ENCODE measurements around the gene ARIH2.

ARIH2 gene

DNA sequence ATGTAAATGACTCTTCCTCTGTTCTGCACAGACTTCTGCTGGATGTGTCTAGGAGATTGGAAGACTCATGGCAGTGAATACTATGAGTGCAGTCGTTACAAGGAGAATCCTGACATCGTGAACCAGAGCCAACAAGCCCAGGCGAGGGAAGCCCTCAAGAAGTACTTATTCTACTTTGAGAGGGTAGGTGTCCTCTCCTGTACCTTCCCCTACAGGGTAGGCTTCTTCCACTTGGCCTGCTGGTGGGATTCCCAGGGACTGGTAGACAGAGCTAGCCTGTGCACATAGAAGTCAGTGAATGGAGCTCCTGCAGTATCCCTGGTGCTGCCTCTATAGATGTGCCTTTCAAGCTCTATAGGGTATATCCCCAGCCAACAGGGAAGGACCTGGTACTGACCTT, 60.8 kb downstream of the ARIH2 start:
- no peak for DNase-seq

- no peak for DNase-seq
These were observed 61.7 kb downstream of the ARIH2 start for GRCh38 chr3:48980295-48980694.

GRCh38 chr3:48982016-48982415, 63.4 kb downstream of the ARIH2 start:
- DNase-seq = no peak

- no peak for DNase-seq
These were observed 64.0 kb downstream of the ARIH2 start for GRCh38 chr3:48982686-48983085.

- DNase-seq = no peak
These were observed 64.5 kb downstream of the ARIH2 start for GRCh38 chr3:48983096-48983495.

GRCh38 chr3:48984663-48985062, 66.0 kb downstream of the ARIH2 start:
- no peak for DNase-seq

- DNase-seq = no peak
These were observed 67.3 kb downstream of the ARIH2 start for GRCh38 chr3:48985831-48986376.

DNA sequence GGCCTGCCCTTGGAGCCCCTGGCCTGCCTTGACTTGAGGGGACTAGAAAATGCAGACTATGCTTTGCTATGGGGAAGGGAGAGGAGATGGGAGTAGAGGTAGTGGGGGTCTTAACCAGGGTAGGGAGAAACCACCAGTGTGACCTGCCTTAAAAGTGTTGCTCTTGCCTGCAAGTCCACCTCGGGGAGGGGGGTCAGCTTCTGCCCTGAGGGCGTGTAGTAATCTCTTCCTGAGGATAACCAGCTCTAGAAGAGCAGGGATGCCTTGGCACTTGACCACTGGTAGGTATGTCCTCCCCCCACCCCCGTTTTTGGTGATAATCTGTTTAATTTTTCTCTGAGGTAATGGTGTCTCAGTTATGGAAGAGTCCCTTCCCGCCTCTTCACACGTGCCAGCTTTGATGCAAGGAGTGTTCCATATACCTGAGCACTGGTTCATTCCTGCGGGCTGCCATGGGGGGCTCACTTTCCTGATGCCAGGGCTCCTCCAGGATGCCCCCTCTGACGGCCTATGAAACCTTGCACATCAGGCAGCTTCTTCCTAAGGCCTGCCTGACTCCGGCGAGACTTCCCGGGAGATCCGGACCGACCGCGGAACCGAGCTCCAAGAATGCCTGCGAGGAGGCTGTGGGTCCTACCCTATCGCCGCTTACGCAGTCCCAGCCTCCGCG, 70.6 kb downstream of the ARIH2 start:
- DNase-seq = no peak

DNA sequence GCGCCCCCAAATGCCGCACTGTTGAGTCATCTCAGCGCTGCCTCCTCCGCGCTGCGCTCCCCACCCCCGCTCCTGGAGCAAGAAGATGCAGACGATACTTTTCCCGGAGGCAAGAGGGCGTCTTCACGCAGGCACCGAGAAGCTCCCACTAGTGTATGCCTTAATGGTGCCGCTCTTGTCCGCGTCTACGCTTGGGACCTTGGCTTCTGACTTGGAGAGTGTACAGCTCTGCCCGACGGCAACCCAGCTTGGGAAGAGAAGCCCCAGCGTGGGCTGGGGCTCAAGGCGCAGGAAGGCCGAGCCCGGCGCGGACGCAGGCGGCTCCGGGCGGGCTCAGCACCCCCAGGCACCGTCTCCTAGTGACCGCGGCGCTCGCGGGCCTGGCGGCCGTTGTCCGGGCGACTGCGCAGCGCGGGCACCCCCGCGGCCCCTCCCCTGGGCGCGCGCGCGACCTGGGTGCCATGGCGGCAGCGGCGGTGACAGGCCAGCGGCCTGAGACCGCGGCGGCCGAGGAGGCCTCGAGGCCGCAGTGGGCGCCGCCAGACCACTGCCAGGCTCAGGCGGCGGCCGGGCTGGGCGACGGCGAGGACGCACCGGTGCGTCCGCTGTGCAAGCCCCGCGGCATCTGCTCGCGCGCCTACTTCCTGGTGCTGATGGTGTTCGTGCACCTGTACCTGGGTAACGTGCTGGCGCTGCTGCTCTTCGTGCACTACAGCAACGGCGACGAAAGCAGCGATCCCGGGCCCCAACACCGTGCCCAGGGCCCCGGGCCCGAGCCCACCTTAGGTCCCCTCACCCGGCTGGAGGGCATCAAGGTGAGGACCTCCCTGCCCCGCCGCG, 71.4 kb downstream of the ARIH2 start, which contains the start of gene P4HTM:
TSS of gene P4HTM (plus strand) at position 446 of the 840 bp plus-strand sequence. CDS start at position 462, 16 bp downstream.
- peak; percentile 76 for DNase-seq

DNA sequence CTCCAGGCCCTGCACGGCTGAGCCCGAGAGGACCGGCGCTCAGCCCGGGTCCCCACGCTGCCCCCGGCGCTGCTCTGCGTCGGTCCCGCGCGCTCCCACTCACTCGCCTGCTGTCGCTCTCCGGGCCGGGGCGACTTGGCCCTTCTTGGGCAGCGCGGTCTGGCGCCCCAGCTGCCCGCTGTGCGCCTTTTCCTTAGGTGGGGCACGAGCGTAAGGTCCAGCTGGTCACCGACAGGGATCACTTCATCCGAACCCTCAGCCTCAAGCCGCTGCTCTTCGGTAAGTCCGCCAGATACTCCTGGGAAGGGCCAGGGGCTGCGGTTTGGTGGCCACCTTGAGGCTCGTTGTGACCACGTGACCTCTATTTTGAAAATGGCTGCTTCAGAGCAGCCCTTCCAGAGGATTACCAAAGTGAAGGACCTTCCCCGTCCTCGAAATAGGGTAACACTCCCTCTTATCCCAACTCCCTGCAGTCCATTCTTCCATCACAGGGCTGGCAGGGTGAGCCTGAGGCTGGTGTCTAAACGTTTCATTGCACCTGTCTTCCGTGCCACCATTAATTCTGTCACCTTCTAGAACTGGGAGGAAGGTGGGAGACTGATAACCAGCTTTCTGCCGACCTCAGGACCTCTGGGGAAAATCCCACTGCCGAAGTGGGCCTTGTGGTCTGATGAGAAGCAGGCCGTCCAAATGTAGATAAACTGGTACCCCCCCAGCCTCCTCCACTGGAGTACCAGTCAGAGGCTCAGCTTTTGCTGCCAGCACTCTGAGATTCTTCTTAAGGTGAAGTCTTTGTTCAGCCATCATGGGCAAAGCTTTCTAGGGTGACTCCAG, 72.2 kb downstream of the ARIH2 start:
- no peak for DNase-seq

- DNase-seq = no peak
These were observed 73.4 kb downstream of the ARIH2 start for GRCh38 chr3:48991851-48992545.

- no peak for DNase-seq
These were observed 75.2 kb downstream of the ARIH2 start for GRCh38 chr3:48993834-48994233.

- no peak for DNase-seq
These were observed 78.0 kb downstream of the ARIH2 start for GRCh38 chr3:48996640-48997039.

DNA sequence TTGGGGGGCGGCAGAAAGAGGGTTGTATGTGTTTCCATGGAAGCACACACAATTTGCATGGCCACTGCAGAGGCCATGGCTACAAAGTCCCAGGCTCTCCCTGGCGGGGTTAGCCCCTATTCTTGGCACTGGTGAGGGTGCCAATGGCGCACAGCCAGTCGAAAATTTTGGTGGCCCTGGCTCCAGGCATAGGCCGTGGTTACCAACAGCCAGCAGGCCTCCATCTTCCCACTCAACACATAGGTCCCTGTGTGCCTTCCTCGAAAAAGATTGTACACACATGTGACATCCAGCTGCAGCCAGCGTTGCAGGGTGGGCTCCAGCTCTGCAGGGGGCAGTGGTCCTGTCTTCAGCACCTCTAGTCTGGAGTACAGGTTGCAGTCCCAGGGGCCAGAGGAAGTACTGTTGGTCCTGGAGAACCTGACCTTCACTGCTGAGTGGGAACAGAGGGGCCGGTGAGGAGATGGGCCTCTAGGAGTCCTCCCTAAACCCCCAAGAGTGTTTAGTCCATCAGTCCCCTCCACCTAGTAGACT, 78.5 kb downstream of the ARIH2 start:
- no peak for DNase-seq

GRCh38 chr3:48997714-48998637, 79.3 kb downstream of the ARIH2 start:
- no peak for DNase-seq

DNA sequence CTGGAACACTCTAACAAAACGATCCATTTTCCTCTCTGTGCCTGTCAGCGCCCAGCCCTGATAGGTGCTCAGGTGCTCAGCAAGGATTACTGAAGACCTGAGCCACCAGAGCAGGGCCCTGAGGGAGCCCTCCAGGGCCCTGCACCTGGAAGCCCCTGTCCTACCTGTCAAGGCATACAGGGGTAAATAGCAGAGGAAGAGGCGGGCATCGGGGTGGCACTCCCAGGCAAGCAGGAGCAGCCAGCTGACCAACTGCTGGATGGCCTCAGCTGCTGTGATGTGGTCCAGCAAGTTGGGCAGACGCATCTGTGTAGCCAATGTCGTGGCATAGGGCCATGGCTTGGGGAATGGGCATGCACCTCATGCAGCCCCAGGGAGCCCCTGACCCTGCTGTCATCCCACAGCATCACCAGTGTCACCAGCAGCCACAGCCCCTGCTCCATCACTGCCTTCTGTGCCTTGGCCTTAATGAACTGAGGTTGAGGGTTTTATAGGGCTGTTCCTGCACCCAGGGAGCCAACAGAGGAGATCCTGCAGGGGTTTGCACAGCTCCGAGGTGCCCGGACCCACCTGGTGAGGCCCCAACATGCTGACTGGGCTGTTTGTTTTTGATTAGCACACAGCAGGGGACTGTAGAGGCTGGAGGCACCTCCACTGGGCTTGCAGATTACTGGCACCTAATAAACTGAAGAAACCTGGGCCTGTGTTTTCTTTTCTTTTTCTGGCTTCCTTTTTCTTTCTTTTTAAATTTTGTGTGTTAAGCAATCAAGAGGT, 80.6 kb downstream of the ARIH2 start:
- no peak for DNase-seq

GRCh38 chr3:49001155-49001554, 82.5 kb downstream of the ARIH2 start:
- DNase-seq = no peak

DNA sequence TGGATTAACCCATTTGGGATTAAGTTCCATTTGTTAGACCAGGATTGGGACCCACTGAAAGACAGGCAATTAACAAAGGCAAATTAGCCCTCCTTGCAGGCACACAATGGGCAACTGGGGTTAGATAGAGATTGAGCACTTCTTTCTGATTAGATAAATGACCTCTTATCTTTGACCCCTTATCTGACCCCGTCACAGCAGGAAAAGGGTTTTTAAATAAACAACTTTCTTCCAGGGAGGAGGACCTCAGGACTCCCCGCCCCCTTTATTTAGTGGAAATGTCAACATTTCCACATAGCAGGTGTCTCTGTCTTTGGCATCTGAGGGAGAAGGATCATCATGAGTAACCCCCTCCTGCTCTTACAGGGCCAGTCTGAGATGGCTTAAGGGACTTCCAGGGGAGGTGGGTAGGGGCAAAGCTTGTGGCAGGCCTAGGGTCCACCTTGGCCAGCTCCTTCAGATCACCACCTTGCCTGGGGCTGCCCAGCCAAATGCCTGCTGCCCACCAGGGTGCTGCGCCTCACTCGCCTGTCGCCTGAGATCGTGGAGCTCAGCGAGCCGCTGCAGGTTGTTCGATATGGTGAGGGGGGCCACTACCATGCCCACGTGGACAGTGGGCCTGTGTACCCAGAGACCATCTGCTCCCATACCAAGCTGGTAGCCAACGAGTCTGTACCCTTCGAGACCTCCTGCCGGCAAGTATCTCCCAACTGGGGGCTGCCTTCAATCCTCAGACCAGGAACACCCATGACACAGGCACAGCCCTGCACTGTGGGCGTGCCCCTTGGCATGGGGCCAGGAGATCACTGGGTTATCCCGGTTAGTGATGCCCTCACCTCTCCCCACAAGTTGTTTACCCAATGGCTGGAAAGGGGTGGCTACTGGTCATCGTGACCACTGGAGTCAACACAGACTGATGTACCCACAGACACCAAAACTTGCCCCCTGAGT, 86.0 kb downstream of the ARIH2 start:
- no peak for DNase-seq

GRCh38 chr3:49005303-49005680, 86.7 kb downstream of the ARIH2 start:
- DNase-seq = no peak

All from activated CD4-positive, alpha-beta T cell treated with anti-CD3 and anti-CD28 coated beads, Interleukin-2, amount 50 U/mL, for 1 hour (primary cell).